AG09319 (cell line): ENCODE measurements around the gene RABEP2.

Experiments
- DNase-seq: peaks from one replicate; pipeline ENCODE4 v3.0.0-alpha.2; 2010; ENCODE audit warnings: low read depth; ENCODE audit errors: extremely low read depth
- CTCF ChIP-seq: IDR thresholded peaks from 2 replicates; pipeline ENCODE4 v1.5.1; 2011; ENCODE audit warnings: low read depth, mild to moderate bottlenecking, inconsistent platforms, low read length, moderate library complexity

Gene RABEP2

GRCh38 chr16:28903344-28904042 lies 21.5 kb downstream of the RABEP2 start:
- no peak for DNase-seq
- TF ChIP-seq CTCF, result no peak

- TF ChIP-seq CTCF, result no peak
- no peak for DNase-seq
These were observed 22.1 kb downstream of the RABEP2 start for GRCh38 chr16:28902909-28903308.

- TF ChIP-seq CTCF, result no peak
- no peak for DNase-seq
These were observed 23.2 kb downstream of the RABEP2 start for GRCh38 chr16:28901862-28902261.

- DNase-seq, result no peak
- no peak for TF ChIP-seq CTCF
These were observed 24.4 kb downstream of the RABEP2 start for GRCh38 chr16:28900601-28901000.

GRCh38 chr16:28899882-28900590 lies 25.0 kb downstream of the RABEP2 start:
- no peak for TF ChIP-seq CTCF
- no peak for DNase-seq

- TF ChIP-seq CTCF, result no peak
- DNase-seq, result no peak
These were observed 26.1 kb downstream of the RABEP2 start for GRCh38 chr16:28898942-28899341.

- DNase-seq, result no peak
- TF ChIP-seq CTCF, result no peak
These were observed 26.8 kb downstream of the RABEP2 start for GRCh38 chr16:28898266-28898665.
